Eye (tissue), 1 donor: ENCODE measurements around the gene SUMO1.
A peak's percentile ranks its signal among the peaks of the same experiment; 100 is the strongest.

ENCODE experiments used
- DNase-seq: peaks from one replicate; pipeline ENCODE4 v3.0.0-alpha.2; 2015

SUMO1 gene

GRCh38 chr2:202196727-202197126, 41.7 kb downstream of the SUMO1 start:
- no peak for DNase-seq

GRCh38 chr2:202194418-202194817, 44.0 kb downstream of the SUMO1 start:
- DNase-seq: no peak

- no peak for DNase-seq
Measured at GRCh38 chr2:202193881-202194353, 44.5 kb downstream of the SUMO1 start.

DNA sequence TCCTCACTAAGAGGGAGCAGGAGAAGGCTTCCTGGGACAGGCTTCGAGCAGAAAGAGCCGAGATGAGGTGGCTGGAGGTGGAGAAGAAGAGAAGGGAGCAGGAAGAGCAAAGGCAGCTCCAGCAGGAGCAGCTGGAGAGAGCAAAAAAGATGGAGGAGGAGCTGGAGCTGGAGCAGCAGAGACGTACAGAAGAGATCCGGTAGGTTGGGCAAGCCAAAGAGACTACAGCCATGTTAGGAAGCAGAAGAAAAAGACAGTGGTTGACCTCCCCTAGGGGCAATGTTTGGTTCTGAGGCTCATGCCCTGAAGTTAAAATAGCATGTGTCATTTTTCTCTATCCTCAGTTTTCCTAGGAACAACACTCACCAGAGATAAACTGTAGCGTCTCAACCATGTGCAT, 45.1 kb downstream of the SUMO1 start:
- DNase-seq: no peak

GRCh38 chr2:202187570-202187969, 50.8 kb downstream of the SUMO1 start:
- DNase-seq: no peak

- DNase-seq: no peak
Measured at GRCh38 chr2:202186641-202187202, 51.7 kb downstream of the SUMO1 start.

DNA sequence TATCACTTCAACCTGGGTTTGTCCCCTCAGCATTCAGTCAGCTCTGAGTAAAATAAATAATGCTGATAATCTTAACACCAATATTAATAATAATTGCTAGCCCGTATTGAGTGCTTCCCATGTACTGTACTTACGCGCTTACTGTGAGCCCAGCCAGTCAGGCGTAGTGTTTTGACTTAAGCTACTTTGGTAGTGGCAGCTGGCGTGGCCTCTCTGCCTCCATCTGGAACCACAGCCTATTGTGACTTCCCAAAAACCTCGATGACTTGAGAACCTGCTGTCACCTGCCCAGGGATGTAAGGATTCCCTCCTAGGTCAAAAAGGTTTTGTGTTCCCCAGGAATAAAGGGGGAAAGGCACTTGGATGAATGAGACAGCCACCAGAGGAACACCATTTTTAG, 53.2 kb downstream of the SUMO1 start:
- no peak for DNase-seq

DNA sequence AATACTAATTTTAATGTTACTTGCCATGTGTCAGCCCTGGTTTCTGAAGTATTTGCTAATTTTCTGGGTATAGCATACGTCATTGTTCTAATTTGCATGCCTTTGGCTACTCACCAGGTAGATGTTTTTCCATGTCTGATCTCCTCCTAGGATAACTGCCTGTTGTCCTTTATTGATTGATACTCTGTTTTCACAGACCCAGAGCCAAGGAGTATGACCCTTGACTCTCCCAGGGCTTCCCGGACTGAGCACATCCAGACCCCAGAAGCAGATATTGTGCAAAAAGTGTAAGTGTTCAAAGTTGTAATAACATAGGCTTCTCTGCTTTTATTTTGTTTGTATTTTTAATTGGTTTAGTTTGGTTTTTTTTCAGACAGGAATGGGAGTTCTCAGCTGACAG, 53.8 kb downstream of the SUMO1 start:
- no peak for DNase-seq

- DNase-seq: peak; percentile 91
Measured at GRCh38 chr2:202178346-202178958, 59.9 kb downstream of the SUMO1 start.

- DNase-seq: no peak
Measured at GRCh38 chr2:202172439-202173211, 65.8 kb downstream of the SUMO1 start.

GRCh38 chr2:202171241-202171825, 67.1 kb downstream of the SUMO1 start:
- DNase-seq: peak; percentile 67

DNA sequence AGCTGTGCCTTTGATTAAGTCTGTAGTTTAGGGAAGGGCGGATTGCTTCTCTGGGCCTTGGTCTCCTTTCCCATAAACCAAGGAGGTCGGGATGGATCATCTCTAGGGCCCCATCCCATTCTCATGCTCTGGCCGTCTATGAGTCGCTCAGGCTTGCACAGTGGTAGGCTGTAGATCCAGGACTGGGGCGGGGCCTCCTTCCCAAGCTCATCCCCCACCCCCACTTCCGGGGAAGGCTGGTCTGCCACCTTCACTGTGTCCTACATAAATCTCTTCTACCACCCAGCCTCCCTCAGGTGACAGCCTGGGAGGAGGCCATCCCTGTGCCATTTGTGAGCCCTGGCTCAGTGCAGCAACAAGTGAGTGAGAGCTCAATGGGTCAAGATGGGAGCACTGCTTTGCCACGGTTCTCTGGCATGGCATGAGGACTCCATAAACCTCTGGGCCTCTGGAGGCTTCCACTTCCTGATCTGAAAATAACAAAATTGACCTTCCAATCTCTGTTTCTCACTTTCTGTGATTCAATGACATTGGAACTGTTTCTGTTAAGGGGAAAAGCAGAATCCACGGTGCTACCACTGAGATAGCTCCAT, 68.5 kb downstream of the SUMO1 start:
- DNase-seq: no peak

- no peak for DNase-seq
Measured at GRCh38 chr2:202169131-202169530, 69.3 kb downstream of the SUMO1 start.

- DNase-seq: no peak
Measured at GRCh38 chr2:202165945-202166344, 72.5 kb downstream of the SUMO1 start.

GRCh38 chr2:202165208-202165607, 73.2 kb downstream of the SUMO1 start:
- no peak for DNase-seq

GRCh38 chr2:202164411-202164810, 74.0 kb downstream of the SUMO1 start:
- DNase-seq: no peak

DNA sequence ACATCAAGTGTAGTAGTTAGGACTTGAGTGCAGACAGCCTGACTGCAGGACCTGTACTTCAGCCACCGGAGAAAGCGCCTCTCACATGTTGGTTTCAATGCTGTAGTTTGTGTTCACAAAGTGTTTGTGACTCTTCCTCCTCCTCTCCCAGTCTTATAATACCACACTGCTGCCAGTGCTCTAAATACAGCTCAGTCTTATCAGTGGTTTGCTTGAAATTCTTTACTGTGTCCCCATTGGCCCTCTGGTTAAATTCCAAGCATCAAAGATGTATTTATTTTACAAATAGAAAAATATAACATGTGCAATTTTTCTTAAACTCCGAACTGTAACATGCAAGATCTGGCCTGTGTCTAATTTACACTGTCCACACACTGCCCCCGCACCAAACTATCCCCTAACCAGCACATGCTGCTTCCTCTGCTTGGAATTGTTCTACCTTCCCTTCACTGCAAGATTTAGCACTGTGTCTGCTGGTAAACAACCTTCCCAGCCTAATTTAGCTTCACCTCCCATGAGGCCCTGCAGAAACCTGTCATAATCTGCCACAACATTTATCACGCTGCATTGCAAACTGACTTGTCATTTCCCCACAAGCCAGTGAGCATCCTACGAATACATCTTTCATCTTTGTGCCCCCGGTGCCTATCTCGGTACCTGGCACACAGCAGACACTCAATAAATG, 77.1 kb downstream of the SUMO1 start:
- DNase-seq: peak; percentile 56

DNA sequence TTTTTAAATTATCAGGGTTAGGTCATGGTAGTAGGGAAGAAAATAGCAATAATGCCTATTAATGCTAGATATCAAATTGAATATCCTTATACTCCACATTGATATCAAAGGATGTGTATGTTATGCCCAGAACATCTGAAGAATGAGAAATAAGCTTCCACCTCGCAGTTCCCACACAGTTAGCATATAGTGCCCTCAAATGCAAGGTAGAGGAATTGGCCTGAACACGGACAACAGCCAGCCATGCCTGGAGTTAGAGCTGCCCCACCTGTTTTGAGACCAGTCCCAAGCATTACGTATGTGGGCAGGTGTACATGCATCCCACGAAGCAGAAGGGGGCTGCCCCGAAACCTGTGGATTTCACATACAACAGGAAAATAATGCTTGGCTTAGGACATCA, 79.6 kb downstream of the SUMO1 start:
- DNase-seq: no peak

DNA sequence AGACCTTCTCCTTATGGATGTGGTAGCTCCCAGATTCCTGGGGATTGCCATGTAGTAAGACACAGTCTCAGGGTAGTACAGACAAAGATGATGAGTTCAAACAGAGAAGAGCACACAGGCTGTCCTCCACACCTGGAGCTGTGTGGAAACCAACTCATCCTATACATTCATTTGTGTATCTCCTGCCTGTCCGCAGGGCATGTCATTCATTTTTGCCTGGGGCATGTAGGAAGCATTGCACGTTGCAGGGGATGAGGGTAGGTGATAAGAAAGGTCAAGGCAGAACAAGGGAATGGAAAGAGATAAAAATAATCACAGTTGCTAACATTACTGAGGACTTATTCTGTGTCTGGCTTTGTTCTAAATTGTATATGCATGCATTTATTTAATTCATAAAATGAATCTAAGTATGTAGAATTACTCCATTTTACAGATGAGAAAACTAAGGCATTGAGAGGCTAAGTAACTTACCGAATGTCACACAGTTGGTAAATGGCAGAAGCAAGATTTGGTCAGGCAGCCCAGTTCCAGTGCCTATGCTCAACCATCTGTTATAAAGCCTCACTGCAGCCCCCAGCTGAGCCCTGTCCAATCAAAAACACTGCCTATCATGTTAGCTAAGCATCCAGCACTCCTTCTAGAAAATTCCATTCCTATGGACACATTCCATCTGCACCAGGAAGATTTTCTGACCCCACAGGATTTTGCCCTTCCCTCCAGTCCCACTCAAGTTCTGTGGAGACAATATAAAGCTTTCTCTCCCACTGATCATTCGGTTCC, 81.0 kb downstream of the SUMO1 start:
- DNase-seq: no peak
